ENCODE data around the gene IPO13.
A peak's percentile ranks its signal among the peaks of the same experiment; 100 is the strongest.

The IPO13 gene

DNA sequence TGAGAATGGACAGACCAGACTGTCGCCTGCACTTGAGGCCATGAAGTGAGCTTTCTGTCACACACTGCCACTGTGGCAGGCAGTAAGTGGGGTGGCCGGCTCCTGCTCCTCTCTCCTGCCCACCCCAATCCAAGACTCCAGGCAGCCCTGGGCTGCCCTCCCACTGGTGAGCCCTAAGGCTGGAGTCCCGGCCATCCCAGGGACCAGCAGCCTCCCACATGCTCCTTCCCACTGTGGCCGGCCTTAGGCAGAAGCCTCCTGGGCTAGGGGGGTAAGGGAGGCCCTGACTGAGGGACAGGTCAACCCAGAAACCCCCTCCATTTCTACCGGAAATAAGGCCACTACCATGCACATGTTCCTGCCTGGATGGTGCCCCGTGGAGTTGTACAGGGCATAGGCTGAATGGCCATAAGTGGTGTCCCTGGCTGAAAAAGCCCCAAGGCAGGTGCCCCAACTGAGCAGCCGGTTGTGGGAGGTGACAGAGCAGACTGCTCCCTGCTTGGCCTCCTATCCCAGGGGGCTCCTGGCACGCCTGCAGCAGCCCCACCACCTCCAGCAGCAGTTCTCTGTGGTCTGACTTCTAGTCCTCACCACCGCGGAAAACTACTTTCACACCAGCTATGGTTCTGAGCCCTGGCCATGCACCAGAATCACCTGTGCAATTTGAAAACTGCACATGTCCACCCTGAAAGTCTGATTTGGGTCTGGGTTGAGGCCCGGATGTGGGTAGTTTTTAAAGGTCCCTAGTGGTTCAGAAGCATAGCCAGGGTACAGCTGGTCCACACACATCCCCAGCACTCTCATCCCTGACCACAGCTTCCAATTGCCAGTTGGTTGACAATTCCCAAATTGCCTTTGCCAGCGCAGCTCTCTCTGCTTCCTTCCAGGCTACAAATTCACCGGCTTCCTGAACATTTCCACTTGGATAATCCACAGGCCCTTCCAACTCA is 14.8 kb upstream of the IPO13 start:
- DNase-seq (ENCODE audit: low read depth in 2 of 2) = no peak

GRCh38 chr1:43932786-43933385 is 13.9 kb upstream of the IPO13 start:
- no peak for DNase-seq (ENCODE audit: low read depth in 2 of 2)

DNA sequence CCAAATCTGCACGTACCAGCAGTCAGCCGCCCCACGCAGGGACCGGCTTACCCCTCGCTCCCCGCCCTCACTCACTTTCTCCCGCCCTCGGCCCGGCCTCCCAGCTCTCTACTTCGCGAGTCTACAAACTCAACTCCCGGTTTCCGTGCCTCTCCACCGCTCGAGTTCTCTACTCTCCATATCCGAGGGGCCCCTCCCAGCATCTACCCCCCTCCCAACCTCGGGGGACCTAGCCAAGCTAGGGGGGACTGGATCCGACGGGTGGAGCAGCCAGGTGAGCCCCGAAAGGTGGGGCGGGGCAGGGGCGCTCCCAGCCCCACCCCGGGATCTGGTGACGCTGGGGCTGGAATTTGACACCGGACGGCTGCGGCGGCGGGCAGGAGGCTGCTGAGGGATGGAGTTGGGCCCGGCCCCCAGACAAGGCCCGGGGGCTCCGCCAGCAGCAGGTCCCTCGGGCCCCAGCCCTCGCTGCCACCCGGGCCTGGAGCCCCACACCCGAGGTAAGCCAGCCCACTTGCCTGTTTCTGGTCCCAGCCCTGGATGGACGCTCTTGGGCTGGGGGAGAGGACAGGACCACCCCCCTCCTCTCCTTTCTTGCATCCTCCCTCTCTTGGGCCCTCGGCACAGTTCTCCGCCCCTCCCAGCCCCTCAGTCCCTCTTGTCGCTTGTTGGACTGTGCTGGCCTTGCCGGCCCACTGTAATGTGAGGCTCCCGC is 13.2 kb upstream of the IPO13 start, which contains the start of gene ARTN:
Gene ARTN, plus strand, starts transcription at position 416 of the 715 bp plus-strand sequence. CDS start 1,856 bp downstream, outside the sequence.
- no peak for DNase-seq (ENCODE audit: low read depth in 2 of 2)

DNA sequence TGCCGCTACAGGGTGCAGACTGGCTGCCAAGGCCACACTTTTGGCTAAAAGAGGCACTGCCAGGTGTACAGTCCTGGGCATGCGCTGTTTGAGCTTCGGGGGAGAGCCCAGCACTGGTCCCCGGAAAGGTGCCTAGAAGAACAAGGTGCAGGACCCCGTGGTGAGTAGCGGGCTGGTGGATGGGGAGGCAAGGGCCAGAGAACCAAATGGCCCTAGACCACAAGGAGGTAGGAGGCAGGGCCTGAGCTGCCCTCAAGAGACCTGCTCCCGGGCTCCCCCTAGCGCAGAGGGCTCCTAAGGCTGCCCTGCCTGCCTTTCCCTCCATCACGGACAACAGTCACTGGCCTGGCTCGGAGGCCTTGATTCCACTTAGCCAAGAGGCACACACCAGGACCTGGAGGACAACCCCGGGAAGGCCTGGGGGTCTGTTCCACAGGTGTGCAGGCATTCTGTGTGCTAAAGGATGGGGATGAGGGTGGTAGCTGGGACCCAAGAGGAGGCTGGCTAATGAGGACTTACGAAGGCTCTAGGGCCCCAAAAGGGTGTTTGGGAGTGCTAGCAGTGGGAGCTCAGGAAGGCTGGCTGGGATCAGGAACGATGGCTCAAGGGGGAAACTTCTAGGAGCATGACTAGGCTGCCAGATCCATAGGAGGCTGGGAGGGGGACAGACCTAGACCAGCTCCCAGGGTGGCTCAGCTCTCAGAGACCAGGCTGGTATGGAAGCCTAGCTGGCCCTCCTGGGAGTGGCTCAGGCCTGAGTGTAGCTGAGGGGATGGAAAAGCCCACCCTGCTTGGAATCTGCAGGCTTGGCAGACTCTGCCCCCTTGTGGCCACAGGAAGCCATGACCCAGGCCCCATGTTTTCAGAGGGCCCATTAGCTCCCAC is 12.4 kb upstream of the IPO13 start:
- peak; percentile 30 to 51 for DNase-seq (ENCODE audit: low read depth in 2 of 2)

GRCh38 chr1:43934986-43935324 is 11.8 kb upstream of the IPO13 start:
- DNase-seq (ENCODE audit: low read depth in 2 of 2) = no peak

DNA sequence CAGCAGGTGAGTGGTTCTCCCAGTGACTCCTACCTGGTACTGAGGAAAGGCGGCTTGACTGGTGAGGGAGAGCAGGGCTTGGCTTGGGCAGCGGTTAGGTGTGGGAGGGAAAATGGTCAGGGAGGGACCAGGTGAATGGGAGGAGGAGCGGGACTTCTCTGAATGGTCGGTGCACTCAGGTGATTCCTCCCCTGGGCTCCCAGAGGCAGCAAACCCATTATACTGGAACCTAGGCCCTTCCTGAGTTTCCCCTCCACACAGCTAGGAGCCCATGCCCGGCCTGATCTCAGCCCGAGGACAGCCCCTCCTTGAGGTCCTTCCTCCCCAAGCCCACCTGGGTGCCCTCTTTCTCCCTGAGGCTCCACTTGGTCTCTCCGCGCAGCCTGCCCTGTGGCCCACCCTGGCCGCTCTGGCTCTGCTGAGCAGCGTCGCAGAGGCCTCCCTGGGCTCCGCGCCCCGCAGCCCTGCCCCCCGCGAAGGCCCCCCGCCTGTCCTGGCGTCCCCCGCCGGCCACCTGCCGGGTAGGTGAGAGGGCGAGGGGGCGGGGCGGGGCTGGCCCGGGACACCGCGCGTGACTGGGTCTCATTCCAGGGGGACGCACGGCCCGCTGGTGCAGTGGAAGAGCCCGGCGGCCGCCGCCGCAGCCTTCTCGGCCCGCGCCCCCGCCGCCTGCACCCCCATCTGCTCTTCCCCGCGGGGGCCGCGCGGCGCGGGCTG is 10.9 kb upstream of the IPO13 start:
- no peak for DNase-seq (ENCODE audit: low read depth in 2 of 2)

GRCh38 chr1:43936431-43937151 is 10.2 kb upstream of the IPO13 start:
- no peak for DNase-seq (ENCODE audit: low read depth in 2 of 2)

DNA sequence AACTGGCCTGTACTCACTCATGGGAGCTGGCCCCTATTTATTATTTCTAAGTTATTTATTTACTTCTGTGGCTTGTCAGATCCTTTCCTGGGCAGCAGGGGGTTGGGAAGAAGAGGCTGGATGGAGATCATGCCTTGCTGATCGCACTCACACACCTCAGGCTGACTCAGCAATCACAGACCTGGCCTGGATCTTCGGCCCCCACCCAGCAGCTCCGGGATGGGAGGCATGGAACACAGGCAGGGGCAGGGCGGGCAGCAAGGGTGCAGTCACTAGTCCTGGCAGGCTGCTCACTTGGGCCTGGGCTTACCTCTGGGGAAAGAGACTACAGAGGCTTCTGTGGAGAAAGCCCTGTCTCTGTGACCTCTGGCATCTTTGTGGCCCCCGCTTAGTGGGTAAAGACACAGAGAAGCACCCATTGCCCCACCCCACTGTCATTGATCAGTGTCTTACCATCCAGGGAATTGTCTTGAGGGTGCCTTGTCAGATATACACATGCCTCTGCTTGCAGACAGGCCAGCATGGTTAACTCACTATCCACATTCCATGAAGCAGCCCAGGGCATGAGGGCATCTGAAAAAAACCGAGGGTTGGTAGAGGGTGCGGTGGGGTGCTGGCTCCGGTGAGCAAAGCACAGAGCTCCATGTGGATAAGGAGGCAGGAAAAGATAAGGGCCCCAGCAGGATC is 9.4 kb upstream of the IPO13 start:
- DNase-seq (ENCODE audit: low read depth in 2 of 2) = no peak

GRCh38 chr1:43938383-43938782 is 8.4 kb upstream of the IPO13 start:
- DNase-seq (ENCODE audit: low read depth in 2 of 2) = no peak

DNA sequence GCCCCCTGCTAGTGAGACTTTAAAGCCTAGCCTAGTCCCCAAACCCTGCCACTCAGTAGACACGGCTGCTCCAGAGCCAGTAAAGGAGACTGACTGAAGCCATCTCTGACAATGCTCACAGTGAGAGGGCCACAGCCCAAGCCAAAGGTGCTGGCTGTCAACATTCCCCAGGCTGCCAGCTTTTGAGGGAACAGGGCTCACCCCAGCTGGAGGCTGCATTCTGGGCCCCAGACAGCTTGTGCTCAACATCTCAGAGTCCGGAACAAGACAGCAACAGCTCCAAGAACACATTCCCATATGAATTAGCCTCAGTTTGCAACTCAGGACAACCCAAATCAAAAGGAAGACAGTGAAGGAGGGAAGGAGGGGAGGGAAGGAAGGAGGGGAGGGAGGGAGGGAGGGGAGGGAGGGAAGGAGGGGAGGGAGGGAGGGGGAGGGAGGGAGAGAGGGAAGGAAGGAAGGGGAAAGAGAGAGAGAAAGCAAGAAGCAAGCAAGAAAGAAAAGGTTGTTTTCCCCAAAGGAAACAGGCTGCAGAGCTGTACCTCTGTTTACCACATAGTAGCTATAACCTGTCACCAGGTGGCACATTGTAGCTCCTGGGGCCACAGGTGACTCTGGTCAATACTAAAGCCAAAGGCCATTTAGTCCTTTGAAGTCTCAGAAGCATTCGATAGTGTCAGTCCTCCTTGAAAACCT is 7.7 kb upstream of the IPO13 start:
- no peak for DNase-seq (ENCODE audit: low read depth in 2 of 2)

- DNase-seq (ENCODE audit: low read depth in 2 of 2) = no peak
These were observed 4.3 kb upstream of the IPO13 start for GRCh38 chr1:43942411-43942810.

DNA sequence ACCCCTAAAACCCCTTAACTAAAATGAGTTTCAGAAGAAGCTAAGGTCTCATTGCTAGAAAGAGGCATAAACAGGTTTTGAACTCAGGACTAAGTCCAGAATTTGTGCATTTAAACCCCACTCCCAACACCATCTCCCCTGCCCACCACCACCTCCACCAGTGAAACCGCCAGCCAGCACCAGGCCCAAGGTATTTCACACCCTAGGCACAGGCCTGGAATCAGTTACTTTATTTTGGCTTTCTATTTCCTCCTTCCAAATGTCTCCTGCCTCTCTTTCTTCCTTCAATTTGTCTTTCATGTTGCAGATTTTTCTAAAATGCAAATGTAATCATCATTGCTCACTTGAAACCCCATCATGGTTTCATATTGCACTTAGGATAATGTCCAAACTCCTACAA is 1.9 kb upstream of the IPO13 start:
- DNase-seq (ENCODE audit: low read depth in 2 of 2) = no peak

DNA sequence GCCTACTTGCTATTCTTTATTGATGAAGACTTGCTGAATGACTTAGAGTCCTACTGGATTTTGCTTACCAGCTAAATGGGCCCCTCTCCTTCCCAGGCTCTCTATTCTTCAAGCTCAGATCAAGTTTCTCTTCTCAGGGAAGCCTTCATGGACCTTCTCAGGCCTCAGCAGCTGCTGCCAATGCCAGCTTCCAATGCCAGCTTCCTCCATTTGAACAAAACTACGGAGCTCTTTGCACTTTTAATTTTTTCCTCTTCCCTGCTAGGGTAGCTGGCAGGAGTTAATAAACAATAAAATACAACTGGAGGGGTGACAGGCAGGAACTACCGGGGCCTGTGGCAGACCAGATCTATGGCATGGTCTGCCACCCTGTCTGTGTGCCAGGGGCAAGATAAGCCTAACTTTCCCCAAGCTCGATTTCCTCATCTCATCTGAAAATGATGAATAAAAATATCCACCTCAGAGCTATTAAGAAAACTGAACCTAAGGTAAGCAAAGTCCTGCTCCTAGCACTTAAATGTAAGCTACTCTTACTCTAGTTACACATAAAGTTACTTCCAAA is 995 bp upstream of the IPO13 start:
- no peak for DNase-seq (ENCODE audit: low read depth in 2 of 2)

- DNase-seq (ENCODE audit: low read depth in 2 of 2) = no peak
These were observed 517 bp downstream of the IPO13 start for GRCh38 chr1:43947061-43947873.

DNA sequence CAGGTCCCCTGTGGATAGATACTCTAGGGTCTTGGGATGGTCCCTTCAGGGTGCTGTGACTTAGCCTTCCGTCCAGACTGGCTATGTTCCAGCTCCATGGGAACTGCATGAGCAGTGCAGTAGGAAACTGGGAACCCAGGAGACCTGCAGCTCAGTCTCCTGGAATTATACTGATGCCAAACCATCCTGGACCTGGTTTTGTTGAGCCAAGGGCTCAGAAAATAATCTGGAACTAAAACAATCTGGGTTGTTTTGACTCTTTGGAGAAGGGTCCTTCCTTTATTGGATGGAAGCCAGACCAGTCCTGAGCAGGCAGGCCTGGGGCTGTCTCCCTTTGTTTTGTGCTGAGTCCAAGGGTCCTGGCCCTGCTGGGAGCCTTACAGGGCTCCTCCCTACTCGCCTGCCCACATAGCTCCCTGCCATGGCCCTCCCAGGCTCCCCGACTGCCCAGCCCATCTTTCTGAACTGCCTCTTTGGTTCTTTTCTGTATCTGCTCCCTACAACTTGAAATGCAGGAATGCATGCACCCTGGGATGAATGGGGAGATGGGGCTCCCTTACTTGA is 1.2 kb downstream of the IPO13 start:
- DNase-seq (ENCODE audit: low read depth in 2 of 2) = no peak

GRCh38 chr1:43949678-43950077 is 2.9 kb downstream of the IPO13 start:
- DNase-seq (ENCODE audit: low read depth in 2 of 2) = no peak

All from activated CD4-positive, alpha-beta T cell treated with anti-CD3 and anti-CD28 coated beads for 24 hours (primary cell).